ENCODE measurements around the gene MME.

The MME gene

GRCh38 chr3:155147588-155147987 lies 67.5 kb downstream of the MME start:
- DNase-seq (ENCODE audit: low spot score), result no peak

DNA sequence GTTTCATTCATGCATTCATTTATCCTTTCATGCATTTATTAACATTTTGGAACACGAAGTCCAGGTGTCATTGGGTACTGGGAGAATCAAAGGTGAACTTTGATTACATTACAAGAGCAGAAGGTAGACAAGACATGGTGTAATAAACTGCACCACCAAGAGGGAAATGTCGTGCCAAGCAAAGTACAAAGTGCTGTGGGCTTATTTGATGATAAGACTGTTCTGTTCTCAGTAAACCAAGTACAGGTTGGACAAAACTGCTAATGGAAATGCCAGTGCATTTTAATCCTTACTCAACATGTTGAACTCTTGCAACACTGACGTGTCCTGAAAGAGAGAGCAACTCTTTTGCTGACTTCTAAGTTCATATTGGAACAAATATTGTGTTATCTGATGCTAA lies 69.4 kb downstream of the MME start:
- DNase-seq (ENCODE audit: low spot score), result no peak

DNA sequence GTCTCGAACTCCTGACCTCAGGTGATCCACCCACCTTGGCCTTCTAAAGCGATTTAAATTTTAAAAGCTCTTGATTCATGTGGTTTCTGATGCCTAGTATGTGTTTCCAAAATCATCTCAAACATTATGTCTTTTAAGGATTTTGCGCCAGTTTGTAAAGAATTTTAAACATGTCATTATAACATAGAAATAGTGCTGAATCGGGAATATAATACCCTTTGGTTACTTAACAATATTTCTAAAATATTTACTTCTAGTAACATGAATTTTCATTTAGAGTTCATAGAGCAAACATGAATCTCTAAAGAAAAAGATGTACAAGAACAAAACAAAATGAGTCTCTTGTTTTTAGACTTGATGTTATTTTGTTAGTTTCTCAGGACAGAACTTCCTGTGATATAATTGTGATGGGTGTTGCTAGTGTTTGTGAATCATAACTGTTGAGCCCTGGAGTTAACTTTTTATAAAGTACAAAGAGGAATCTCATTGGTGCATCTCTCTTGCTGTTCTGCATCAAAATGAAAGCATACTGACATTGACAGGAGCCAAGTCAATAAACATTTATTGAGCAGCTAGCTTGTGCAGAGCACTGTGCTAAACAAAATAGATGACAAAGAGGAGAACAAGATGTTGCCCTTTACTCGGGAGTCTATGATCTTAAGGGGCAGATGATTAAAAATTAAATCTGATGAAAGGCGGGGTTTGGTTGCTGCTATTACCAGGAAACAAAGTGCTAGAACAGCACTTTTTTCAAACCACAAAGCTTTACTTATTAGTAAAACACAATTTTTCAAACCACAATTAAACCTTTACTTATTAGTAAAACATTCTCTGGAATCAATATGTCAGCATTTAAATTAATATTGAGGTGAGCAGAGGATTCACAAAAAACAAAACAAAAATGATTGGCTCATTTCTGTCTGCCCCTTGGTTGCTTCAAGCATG lies 73.4 kb downstream of the MME start:
- DNase-seq (ENCODE audit: low spot score), result no peak

DNA sequence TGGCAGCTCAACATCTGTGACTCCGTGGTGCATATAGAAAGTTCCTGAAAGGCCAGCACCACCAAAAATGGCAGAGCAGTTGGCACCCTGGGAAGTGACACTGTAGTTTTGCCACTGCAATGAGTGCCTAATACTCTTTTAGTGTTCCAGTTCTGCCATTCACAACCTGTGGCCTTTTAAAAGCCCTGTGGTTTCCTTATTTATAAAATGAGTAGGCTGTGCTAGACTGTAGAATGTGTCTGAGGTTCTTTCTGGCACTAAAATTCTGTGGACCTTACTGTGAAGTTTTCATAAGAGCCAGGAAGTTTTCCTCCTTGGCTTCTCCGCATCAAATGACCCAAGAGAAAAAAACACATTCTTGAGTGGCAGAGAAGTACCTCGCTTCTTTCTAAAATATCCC lies 74.1 kb downstream of the MME start:
- no peak for DNase-seq (ENCODE audit: low spot score)

GRCh38 chr3:155158346-155159037 lies 78.4 kb downstream of the MME start:
- DNase-seq (ENCODE audit: low spot score), result no peak

DNA sequence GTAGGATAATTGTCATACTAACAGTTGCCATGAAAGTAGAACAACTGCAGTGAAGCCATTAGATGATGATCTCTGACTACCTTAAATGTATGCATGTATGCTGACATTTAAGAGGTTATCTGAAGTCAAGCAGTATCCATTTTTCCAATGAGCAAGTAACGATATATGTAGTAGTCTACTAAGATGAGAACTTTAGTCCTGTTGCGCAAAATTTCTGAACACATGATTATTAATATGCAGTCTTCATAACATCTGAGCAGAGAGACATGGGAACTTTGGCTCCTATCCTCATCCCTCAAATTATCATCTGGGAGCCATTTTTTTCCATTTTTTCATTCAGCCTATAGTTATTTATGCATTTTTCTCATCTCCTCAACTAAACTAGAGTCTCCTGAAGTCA lies 79.2 kb downstream of the MME start:
- no peak for DNase-seq (ENCODE audit: low spot score)

DNA sequence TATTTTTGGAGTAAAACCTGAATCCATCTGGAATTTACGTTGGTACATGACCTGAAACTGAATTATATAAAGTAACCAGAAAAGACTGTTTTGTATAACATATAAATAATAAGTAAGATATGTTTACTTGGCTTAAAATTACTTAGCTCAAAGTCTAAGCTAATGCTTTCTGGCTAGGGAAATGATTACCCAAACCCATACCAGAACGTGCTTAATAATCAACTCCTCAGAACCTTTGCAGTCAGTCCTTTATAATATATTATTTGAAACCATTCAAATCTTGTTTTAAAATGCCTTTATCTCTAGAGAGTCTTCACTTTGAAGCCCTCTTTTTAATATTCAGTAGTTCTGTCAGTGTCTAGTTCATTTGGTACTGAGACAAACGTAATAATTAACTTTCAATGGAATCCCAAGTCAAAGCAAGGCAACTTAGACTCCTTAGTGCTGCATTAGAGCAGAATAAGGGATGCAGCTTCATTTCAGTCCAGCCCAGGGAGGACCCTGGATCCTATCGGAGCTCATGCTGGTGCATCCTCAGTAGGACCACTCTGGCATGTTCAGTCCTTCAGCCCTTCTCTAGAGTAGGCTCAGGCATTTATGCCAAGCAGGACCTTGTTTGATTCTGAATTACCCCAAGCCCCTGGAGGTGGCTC lies 81.6 kb downstream of the MME start:
- no peak for DNase-seq (ENCODE audit: low spot score)

DNA sequence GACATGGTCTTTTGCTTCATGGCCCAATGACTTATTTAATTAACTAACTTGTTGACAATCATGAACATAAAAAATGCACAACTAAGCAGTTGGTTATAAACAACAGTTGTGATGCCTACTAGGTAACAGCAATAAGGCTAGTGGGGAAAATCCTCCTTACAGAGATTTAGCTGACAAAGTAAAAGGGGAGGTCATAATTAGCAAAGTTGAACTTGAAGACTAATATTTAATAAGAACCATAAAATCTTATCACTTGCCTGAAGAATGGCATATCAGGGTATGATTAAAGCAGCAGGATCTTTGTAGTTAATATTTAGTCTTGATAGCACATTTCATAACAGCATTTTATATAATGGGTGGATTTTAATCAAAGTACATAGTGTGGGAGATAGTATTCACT lies 84.2 kb downstream of the MME start:
- DNase-seq (ENCODE audit: low spot score), result no peak

DNA sequence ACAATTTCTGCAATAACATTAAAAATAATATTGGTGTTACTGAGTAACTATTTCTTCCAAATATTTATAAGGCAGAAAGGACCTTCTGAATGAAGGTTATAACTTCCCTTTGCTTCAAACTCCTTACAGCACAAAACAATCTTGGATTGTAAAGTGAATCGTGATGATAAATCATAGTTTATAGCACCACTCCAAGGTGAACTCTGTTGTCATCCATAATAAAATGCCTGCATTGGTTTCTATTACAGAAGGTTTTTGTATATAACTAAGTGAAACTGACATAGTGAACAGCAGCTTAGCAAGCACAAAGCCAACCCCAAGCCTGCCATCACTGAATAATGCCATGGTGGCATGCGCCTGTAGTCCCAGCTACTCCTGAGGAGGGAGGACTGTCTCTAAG lies 86.3 kb downstream of the MME start:
- no peak for DNase-seq (ENCODE audit: low spot score)

- no peak for DNase-seq (ENCODE audit: low spot score)
These were observed 89.1 kb downstream of the MME start for GRCh38 chr3:155169197-155169596.

DNA sequence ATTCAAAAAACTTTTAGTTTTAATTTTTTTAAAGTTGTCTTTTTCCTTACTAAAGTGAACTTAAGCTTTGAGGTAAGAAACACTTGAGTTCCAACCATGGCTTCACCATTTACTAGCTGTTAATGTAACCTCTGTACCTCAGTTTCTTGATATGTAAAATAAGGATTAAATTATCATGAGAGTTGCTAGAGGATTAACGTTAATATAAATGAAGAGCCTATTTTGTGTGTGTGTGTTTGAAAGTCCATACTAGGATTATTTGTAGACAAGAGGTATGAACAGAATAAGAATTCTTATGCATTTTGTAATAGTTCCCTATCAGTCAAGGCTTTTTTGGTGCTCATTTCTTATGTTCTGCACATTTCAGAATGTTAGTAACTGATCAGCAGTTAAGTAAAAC lies 93.7 kb downstream of the MME start:
- DNase-seq (ENCODE audit: low spot score), result no peak

- DNase-seq (ENCODE audit: low spot score), result no peak
These were observed 98.8 kb downstream of the MME start for GRCh38 chr3:155178810-155179436.

- no peak for DNase-seq (ENCODE audit: low spot score)
These were observed 99.3 kb downstream of the MME start for GRCh38 chr3:155179437-155179827.

GRCh38 chr3:155179966-155180757 lies 100.0 kb downstream of the MME start:
- DNase-seq (ENCODE audit: low spot score), result no peak

DNA sequence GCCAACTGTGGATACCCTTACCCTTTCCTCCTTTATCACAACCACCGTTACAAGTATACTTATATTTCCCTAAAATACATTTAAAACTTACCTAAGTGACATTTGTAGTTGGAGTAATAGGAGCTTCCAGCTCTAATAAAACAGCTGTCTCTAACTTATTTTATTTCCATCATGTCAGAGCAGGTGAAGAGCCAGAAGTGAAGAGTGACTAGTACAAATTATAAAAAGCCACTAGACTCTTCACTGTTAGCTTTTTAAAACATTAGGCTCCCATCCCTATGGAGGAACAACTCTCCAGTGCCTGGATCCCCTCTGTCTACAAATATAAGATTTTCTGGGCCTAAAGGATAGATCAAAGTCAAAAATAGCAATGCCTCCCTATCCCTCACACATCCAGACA lies 102.3 kb downstream of the MME start:
- no peak for DNase-seq (ENCODE audit: low spot score)

GRCh38 chr3:155184011-155184410 lies 103.9 kb downstream of the MME start:
- no peak for DNase-seq (ENCODE audit: low spot score)

DNA sequence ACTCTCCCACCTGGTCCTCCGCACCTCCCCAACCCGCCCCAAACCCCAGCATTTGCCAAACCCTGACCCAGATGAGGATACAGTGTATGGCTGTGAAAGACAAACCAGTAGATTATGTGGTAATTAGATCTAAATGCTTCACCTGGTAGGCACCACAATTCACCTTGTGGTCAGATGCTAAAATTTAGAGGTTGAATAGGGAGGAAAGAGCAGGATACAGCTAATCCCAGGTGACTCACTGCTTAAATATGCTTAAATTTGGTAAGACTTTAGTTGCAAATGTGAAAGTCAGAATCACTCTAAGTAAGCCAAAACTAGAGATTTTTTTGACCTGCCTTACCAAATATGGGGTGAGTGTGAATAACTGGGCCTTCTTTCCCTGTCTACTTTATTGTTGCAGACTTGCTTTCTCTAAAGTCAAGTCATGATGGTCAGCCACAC lies 105.5 kb downstream of the MME start:
- DNase-seq (ENCODE audit: low spot score), result no peak

DNA sequence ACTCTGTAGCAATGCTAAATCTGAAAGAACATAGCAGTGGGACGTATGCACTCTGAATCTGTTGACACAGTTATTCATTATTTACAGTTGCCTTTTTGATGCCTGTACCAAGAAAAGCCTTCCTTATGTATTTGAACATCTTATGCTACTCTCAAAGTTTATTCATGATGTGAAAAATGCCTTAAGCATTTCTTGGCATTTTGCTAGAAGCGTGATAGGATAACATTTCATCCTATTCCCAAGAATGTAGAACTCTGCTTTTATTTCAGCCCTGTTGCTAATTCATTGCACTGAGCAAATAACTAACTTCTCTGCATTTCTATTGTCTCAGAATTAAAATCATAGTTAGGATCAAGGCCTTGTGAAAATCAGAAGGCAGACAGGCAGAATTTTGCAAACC lies 107.9 kb downstream of the MME start:
- no peak for DNase-seq (ENCODE audit: low spot score)

DNA sequence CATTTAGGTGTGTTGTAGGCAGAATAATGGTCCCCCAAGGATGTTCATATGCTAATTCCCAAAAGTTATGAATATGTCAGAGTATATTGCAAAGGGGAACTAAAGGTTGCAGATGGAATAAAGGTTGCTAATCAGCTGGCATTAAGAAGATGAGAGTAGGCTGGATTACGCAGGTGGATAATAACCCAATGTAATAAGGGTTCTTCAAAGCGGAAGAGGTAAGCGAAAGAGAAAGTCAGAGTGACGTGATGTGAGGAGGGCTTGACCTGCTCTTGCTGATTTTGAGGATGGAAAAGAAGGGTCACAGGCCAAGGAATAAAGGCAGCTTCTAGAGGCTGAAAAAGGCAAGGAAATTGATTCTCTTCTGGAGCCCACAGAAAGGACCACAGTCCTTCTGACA lies 109.4 kb downstream of the MME start:
- no peak for DNase-seq (ENCODE audit: low spot score)

DNA sequence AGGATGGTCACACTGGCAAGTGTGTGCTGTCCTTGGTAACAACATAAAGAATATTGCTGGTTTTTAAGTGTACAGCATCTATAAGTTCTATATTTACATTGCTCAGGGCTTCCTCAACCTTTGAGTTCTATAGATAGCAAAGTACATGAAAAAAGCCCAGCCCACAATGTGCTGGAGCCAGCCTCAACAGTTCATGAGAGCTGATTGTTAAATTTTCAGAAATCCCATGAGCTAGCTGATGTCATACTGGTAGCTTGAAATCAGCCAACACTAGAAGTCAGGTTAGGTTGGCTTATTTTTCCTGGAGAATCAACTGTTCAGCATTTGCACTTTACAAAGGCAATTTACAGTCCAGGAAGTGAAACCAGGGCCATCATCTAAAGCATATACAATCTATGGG lies 110.6 kb downstream of the MME start:
- no peak for DNase-seq (ENCODE audit: low spot score)

DNA sequence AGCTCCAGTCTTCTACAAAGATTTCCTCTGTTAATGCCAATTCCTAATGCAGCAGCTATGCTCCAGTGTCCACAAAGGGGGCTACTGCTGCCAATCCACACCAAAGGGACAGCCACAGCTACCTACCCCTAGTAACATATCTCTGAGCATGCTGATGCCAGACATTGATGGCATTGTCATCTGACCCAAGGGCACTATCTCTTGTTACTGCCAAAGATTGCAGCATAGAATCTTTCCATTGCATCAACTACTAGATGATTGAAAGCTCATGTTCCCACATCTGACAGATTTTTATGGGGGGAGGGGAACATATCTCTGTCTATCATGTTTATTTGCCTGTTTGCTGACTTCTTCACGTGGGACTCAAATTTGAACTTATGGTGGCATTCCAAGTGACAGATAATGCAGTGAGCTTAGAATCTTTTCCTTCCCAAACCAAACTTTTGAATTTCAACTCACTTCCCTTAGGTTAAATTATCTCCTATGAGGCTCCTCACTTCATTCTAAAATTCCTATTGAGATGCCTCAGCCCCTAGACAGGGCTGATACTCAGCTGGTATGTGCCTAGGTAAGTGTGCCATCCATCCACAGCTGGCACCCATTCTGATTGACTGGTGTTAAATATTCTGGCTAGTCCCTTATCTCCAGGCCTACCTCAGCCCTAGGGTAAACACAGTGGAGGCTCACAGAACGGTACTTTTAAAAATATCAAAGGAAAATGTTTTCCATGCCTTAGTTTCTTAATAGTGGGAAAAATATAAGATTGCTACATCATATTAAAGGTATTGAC lies 113.0 kb downstream of the MME start:
- no peak for DNase-seq (ENCODE audit: low spot score)
